CD4-positive, alpha-beta T cell treated with Interleukin-2 at 100 ng/mL for 4 hours (primary cell): ENCODE results near the gene JMJD4.

ENCODE experiments used
- DNase-seq: peaks from one replicate; pipeline ENCODE4 v3.0.0-alpha.2; 2020; ENCODE audit warnings: low spot score

Gene JMJD4

DNA sequence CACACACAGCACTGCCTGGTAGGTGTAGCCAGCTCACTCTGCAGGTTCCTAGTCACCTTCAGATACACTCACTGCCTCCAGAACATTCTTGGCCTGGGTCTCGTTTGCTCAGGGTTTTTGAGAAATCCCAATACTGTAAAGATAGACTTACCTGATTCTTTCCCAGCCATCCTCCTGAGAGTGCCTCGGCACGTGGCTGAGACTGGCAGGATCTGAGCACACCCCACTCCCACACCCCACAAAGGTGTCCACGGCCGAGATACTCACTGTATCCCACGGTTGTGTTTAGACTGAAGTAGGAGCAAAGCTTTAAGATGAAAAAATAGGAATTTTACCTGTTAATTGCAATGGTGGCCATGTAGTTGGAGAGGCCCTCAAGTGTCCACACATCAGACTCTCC, 33.5 kb upstream of the JMJD4 start:
- no peak for DNase-seq

DNA sequence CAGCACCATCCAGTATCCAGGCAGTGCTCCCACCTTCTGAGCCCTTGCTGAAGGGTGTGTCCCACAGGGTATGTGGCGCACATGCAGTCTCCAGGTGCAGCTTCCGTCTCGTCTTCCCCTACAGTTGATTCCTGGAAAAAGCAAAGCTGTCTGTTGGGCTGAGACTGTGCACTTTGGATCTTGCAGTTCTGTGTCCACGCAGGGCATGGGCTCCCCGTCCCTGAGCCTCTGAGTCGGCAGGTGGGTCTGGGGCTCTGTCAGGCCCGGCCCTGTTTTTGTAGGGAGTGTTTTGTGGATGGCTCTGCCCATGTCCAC, 33.0 kb upstream of the JMJD4 start:
- DNase-seq, result no peak

DNA sequence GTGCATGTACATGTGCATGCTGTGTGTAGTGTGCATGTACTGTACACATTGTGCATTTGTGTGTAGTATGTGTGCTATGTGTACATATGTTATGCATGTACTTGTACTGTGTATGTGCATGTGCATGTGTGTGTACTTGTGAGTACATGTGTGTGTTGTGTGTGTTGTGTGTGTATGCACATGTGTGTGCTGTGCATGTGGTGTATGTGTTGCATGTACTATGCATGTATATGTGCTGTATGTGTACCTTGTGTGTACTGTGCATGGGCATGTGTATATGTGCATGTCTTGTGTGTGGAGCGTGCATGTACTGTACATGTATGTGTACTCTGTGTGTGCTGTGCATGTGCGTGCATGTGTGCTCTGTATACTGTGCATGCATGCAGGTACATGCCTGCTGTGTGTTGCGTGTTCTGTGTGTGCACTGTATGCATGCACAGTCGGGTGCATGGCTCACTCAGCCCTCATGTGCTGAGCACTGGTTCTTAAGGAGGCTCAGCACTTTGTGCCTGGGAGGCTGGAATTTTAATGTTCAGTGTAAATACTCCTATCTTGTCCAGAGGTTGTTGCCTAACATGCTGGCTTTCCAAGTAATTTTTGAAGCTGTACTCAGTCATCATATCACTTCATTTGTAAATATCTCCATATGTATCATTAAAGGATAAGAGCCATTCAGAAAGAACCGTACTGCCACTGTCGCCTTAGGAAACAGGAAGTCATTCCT, 32.5 kb upstream of the JMJD4 start:
- no peak for DNase-seq

DNA sequence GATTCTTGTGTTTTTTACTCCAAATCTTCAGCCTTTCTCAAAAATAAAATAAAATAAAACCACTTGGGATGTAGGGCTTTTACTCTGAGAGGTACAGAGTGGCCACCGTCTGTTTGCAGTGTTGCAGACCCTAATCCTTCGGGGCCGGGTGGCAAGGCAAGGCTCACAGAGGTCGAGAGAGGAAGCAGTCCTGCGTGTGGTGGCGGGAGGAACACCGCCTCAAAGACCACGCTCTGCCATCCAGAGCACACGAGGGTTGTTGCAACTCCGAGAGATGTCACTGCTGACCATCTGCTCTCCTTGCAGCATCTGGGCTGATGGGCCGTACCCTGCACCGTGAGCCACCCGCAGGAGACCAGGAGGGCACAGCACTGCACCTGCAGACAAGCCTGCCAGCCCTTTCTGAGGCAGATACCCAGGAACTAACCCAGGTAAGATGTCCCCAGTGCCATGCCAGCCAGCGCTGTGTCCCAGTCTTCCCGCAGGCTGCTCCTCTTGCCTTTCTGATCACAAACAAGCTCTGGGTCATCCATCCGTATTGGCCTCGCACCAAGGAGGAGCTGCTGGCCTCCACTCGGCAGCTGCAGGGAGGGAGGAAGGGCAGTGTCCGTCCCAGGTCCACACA, 31.7 kb upstream of the JMJD4 start:
- no peak for DNase-seq

DNA sequence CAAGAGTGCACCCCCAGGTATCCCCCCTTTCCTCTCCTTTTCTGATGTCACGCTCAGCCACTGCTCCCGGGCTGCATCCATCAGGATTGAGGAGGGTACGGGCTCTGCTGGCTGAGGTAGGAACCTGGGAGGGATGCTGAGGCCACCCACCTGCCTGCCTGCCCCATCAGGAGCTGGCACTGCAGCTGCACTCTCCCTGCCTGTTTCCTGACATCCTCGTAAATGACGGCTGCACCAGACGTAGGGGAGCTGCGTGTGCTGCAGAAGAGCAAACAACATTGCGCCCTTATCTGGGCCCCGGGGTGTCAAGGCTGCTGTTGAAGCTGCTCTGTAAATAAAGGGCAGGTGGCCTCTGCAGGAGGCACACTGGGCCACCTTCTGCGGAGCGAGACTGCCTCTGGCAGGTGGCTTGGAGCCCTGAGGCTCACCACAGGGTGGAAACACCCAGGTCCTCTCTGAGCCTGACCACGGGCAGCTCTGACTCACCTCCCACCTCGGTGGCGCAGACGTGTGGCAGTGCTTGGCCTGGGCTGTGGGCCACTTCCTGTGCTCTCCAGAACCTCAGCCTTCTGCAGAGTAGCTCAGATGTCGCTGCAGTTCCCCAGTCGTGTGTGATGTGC, 31.0 kb upstream of the JMJD4 start:
- DNase-seq, result peak; percentile 86

DNA sequence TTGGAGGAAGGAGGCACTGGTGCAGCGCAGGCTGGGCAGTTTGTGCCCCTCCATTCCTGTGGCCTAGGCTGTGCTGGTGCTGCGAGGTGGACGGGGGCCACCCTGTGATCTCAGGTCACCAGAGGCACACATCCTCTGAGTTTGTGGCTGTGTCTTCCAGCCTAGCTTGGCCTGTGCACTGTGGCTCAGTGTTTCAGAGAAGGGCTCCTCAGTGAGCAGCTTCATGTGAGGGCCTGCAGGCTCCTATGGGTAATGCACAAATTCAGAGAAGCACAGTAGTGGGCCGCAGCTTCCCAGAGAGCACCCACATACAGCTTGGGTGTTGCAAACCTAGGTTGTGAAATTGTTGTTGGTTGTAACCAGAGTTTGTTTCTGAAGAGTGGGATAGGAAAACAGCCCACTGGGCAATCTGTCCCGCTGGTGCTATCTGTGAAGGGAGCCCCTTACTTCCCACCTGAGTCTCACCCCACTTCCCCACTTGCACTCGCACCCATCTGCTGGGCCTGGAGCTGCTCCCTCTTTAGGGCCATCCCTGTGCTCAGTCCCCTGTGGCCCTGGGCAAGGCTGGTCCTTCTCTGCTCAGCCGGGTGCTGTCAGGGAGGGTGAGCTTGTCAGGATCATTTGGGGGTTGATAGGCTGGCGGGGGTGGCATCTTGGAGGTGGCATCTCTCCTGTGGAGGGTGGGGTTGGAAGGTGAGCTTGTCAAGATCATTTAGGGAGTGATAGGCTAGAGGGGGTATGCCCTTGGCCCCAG, 30.3 kb upstream of the JMJD4 start:
- DNase-seq, result no peak

DNA sequence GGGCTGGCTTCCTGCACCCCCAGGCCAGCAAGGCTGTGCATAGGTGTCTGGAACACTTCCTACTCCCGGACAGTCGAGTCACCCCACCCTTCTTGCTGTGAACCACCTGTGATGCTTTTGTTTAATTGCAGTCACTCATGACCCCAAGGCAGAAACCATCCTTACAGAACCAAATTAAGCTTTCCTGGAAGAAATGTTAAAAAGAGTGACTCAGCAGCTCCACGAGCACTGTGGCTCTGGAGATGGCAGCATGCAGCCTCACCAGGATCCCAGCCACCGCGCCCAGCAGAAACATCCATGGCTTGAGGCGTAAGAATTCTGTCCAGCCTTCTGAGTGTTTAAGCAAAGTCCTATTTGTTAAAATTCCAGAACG, 28.9 kb upstream of the JMJD4 start:
- DNase-seq, result peak; percentile 17

DNA sequence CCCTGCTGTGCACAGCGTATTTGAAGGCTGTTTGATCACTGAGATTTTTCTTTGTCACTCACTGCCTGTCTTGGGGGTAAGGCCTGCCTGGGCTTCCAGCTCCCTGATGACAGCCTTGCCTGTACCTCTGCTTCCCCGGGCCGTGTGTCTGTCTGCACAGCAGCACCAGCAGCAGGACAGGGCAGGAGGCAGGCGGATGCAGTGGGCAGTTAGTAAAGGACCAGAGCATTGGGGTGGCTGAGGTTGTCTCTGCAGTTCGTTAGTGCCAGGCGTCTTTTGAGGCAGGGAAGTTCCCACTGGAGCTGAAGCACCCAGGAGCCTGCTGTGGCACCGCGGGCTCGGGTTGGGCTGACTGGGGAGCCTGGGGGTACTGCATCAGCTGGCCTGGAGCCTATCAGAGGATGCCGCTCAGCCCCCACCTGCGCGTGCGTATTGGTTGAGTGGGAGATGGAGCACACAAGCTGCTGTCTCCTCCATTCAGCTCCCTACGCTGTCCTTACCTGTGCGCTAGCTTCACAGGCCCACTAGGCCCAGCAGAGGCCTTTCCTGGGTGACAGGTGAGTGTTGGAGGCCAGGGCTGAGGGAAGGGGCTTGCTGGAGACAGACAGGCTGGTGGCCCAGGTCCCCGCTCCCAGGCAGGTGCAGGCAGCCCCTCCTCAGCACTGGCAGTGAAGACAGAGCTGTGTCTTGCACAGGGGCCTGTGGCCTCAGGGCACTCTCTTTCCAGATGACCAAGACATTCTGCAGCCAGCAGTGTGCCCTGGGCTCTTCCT, 28.3 kb upstream of the JMJD4 start:
- DNase-seq, result no peak

DNA sequence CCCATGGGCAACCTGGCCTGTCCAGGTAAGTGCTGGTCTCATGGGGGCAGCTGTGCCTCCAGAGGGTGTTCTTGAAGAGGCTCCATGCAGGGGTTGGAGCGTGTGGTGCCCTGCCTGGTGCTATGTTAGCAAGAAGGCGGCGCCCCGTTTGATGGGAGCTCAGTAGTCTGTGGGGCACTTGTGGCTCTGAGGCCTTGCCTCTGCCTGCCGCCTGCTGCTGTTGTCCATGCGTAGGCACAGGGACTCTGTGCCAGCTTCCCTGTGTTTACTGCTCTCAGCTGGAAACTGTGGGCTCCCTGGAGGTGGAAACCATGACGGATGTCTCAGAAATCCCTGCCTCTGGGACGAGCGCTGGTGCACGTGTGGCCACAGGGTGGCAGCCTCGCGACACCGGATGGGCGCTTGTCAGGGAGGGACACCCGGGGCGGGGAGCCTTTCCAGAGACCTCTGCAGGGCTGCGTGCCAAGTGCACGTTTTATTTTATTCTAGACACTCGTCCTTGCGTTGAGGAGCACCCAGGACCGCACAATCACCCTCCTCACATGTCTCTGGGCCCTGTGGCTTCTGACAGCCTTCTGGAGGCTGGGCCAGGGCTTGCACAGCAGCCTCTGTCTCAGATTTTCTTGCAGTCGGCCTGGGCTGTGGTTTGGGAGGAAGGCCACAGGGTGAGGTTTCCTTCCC, 27.3 kb upstream of the JMJD4 start:
- DNase-seq, result peak; percentile 88

DNA sequence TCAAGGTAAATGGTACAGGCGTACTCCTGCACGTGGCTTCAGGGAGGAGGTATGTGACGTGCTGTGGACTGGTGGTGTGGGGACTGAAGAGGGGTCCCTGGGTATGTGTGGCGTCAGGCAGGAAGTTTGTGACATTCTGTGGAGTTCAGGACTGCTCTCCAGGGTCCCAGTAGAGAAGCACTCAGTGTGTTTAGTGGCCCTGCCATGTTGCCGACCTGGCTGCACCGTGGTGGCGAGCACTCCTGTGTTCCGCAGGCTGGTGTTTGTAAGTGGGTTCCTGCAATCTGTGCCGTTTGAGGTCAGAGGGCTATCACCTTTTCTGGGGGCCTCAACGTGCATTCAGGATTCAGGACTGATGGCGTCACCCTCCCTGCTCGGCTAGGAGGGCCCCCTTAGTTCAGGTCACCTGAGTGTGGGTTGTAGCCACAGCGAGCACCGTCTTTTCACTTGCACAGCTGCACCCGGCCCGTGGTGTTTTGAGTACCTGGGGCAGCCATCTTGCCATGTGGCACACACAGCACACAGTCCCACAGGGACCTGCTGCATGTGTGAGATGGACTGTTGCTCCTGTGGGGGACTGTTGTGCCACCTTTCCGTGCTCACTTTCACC, 26.6 kb upstream of the JMJD4 start:
- DNase-seq, result no peak

DNA sequence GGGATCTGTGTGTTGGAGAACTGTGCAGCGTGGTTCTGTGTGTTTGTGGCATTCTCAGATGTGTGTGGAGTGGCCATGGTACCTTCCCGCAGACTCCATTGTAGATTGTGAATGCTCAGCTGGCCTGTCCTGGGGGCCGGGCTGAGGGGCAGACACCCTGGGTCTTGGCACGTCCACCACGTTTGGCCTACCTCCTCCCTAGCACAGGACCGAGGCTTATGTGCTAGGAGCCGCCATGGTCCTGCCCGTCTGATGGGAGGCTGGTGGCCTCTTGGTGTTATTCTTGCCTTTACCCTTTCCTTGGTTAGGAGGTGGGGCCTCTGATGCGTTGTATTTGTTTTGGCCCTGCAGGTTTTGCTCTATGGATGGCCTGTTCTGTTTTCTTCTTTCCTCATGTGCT, 25.3 kb upstream of the JMJD4 start:
- DNase-seq, result no peak

DNA sequence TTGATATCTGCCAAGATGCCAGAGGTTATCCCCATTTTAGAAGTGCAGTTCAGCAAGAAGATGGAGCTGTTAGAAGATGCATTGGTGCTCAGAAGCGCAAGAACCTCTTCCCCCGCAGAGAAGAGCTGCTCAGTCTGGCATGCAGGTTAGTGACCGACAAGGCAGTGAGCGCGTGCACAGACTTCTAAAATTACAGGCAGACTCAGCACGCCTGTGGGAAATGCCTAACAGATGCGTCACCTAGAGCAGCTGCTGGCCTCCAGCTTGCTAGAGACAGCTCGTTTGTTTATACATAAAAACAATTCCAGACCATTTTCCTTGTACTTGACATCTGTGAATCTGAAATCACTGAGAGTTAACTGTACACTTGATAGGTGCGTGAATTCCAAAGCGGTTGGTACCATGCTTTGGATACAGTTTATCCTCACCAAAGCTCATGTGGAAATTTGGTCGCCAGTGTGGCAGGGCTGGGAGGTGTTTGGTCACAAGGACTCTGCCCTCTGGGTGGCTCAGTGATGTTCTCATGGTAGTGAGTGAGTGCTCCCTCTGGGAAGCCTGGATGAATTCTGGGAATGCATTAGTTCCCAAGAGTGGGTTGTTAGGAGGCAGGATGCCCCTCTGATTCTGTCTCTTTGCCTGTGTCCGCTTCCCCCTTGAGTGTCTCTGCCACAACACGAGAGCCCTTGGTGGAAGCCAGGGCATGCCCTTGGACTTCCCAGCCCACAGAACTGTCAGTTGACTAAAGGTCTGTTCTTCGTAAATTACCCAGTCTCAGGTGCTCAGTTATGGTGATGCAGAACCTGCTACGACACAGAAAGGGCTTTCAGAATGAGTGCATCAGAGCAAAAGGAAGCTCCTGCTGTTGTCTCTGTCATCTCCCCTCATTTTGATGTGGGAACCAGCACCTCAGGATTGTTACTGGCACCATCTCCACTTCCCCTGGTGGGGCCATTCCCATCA, 24.5 kb upstream of the JMJD4 start:
- no peak for DNase-seq

DNA sequence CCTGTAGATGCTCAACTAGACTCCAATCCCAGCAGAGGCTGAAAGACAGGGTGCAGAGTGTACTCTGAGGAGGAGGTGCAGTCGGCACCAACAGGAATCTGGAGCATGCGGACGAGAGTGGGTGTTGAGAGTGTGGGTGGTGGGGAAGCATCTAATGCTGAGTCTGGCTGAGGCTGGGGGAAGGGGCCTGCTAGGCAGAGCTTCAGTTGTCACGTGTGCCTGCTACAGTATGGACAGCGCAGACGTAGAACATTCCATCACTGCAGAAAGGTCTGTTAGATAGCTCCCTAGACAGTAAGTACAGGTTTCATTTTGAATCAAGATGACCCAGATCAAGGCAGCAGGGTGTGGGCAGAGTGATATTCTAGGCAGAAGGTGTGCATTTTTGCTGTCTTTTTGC, 23.3 kb upstream of the JMJD4 start:
- no peak for DNase-seq

DNA sequence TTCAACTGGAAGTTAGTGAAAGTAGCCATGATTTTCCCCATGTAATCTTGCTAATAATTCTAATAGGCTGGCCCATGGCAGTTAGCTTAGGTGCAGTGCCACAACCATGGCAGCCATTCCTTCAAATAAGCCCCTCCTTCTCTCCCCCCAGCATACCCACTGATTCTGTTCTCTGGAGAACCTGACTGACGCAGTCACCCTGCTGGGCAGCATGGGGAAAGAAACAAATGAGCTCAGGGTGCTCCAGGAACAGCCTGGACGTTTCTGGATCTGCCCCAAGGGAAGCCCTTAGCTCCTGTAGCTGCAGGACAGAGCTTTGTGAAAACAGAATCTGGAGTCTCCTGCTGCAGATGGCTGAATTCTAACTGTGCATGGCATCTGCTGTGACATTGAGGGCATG, 22.7 kb upstream of the JMJD4 start:
- DNase-seq, result no peak

DNA sequence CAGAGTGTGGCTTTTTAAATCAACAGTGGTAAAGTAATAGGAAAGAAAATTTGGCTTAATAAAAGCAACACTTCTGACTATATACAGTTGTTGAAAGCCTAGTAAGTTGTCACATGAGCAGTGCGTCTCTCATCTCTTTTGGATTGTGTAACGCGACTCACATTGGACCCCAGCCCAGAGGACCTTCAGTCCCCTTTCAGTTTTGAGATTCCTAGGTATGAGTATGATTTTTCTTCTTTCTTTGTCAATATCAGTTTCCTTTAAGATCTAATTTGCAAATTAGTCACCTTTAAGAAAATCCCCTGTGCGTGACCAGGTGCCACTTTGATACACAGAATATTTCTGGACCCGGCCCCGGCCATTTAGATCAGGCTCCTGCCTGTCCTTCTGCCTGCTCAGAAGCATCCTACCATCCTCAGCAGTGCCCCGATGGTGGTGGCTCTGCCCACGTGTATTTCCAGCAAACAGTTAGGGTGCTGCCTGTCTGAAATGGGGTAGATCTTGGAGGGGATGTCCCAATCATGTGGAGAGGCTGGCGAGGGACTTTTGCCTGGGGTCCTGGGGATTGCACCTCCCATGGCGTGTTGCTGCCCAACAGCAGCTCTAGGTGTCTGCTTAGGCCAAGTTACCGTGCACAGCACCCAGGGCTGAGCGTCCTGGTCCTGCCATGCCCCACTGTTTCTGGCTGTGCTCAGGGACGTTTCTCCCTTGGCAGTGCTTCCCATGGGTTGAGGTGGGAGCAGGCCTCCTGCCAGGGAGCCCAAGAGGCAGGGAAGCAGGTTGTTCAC, 21.3 kb upstream of the JMJD4 start:
- DNase-seq, result no peak

DNA sequence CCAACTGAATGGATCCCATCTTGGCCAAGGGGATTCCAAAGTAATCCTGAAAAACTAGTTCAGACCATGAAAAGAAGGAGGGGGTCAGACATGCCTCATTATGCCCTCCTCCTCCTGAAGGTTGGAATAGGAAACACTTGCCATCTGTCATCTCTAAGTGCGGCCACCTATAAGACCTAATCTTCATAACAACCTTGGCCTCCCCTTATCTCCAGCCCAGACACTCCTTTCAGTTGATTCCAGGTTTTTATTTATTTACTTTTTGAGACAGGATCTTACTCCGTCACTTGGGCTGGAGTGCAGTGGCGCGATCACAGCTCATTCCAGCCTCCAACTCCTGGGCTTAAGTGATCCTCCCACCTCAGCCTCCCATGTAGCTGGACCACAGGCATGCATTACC, 19.9 kb upstream of the JMJD4 start:
- no peak for DNase-seq

DNA sequence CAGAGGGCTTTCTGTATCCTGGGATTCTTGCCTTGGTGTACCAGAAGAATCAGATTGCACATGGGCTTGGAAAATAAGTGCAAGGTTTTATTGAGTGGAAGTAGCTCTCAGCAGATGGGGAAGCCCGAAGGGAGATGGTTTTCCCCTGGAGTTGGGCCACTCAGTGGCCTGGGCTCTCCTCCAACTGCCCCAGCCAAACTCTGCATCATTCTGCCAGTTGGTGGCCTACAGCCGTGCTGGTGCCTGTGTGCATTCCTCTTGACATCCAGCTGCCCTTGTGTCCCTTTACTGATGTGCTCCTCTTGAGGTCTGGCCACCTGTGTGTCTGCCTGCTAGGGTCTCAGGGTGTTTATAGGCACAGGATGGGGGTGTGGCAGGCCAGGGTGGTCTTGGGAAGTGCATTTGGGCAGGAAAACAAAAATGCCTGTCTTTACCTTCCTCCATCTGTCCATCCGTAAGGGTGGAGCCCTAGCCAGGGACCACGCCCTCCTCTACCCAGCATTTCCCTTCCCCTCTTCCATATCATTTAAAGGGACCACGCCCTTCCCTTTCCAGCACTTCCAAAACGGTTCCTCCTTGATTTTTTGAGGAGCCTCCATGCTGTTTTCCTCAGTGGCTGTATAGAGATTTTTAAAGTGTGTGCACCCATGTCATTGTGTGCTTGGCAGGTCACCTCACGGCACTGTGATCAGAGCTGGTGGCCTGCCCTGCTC, 19.1 kb upstream of the JMJD4 start:
- no peak for DNase-seq

DNA sequence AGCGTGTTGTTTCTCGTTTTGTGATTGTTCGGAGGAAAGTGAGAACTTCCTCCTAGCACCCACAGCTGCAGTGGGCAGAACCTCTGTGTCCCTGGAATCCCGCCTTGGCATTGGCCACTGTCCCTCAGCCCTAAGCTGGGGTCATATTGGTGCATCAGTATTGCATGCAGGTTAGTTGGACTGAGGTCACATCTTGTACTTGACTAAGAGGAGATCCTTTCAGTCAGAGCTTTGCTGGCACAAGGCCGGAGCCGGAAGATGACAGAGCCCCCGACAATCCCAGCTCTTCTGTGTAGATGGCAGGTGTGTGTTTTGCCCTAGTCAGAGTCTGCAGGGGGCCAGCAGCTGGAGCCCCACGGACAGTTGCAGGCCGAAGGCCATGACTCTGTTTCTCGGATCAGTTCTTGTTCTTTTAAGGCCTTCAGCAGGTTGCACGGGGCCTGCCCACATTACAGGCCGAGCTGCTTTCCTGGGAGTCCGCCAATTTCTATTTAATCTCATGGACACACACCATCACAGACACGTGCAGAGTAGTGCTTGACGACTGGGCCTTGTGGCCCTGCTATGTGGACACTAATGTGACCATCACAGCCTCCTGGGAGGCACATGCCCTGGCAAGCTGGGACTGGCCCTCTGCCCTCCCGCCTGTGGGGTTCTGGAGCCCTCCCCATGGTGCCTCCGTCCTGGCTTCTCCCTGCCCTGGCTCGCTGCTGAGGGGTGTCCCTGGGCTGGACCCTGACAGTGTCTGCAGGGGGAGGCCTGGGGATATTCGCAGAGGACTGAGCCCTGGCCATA, 15.0 kb upstream of the JMJD4 start:
- no peak for DNase-seq
